GM19324 (cell line): ENCODE measurements around the gene TMEM196.

Experiments
- ATAC-seq: cut with Tn5 transposase; IDR thresholded peaks from one replicate; pipeline ENCODE4 v1.9.1; 2021; ENCODE audit warnings: mild to moderate bottlenecking, moderate library complexity; ENCODE audit not compliant: unreplicated experiment, low FRiP score

Gene TMEM196

DNA sequence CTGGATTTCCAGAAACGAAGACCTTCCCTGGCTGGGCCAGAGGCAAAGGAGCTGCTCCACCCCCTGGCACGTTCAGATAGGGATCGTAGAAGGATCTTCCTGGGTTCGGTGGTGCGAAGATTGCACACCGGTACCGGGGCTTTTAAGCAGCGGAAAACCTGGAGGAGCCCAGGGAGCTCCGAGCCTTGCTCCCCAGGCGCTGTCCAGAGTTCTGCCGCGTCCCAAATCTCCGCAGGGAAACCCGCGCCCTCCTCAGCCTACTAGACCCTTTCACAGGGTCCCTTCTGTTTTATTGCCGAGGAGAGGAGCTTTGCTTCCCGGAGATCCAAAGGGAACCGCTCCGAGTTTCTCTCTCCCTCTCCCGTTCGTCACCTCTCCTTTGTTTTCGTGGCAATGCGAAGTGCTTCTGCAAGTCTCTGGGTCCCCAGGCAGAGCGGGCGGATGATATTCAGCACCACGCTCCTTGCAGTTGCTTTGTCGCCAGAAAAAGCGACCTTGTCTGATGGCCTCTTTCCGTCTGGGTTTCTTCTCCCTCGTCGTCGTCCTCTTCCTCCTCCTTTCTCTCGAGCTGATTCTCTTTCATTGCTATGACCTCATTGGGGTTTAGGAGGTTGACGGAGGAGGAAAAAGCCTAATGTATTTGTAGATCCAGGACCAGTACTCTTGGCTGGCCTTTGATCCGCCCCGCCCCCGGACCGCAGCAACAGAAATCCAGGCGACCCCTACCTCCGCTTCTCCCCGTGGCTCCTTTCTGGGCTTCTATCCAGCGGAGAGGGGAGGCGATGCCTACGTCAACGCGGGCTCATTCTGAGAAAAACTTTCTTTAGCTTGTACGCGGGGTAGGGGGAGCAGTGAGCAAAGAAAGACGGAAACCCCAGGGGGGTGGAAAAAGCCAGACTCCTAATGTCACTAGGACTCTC, at the start of gene TMEM196:
Gene TMEM196 (minus strand): TSS at position 777 of the 920 bp plus-strand sequence. CDS start 921 bp downstream, outside the sequence.
- ATAC-seq, result no peak

DNA sequence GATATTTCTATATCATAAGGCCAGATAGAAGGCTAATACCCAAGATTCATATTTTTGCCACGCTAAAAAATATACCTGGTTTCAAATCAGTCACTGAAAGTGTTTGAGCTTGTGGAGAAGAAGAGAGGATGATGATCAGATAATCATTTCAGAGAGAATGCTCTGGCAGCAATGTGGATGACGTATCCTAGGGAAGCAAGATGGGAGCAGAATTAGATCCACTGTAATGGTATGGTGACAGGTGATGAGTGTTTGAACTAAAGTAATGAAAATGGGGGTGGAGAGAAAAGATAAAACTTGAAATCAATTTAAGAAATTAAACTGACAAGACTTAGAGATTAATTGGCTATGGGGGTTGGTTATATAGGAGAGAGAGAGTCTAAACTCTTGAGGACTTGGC, 42.7 kb upstream of the TMEM196 start:
- ATAC-seq, result no peak

DNA sequence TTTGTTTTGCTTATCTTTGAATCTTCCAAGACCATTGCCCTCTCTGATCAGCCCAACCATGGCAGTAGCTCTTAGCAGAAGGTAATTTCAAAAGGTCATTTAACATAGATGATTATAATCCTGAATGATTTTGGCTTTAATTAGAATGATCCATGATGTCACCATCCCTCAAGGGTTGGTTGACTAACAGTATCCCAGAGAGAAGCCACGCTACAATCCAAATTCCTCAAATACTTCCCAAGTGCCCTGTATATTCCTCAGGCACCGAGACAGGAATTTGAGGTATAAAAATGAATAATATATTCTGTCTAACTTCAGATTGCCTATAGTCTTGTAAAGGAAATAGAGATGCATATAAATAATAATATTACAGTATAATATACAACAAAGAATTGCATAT, 42.1 kb upstream of the TMEM196 start:
- no peak for ATAC-seq

- no peak for ATAC-seq
Measured at GRCh38 chr7:19814776-19815175, 41.4 kb upstream of the TMEM196 start.

DNA sequence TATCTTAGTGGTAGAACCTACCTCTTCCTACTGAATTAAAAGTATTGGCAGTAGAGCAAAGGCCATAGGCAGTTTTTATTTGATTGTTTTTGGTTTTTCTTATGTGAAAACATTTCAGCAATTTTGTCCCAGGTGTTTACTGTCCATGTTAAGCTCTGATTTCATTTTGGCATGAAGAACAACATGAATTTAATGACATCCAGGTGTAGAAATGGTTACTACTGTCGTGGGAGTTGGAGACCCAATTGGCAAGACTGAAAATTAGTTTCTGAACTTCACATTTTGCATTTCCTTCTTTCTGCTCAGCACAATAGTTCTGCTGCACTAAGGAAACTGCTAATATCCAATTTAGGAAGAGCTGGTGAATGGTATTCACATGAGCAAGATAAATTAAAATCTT, 38.0 kb upstream of the TMEM196 start:
- ATAC-seq, result no peak

- no peak for ATAC-seq
Measured at GRCh38 chr7:19798986-19799385, 25.6 kb upstream of the TMEM196 start.

DNA sequence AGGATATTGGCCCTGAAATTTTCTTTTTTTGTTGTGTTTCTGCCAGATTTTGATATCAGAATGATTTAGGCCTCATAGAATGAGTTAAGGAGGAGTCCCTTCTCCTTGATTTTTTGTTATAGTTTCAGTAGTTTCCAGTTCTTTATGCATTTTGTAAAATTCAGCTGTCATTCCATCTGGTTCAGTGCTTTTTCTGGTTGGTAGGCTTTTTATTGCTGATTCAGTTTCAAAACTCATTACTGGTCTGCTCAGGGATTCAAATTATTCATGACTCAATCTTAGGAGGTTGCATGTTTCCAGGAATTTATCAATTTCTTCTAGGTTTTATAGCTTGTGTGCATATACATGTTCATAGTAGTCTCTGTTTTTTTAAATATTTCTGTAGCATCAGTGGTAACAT, 10.1 kb upstream of the TMEM196 start:
- ATAC-seq, result no peak

GRCh38 chr7:19776981-19777380, 3.6 kb upstream of the TMEM196 start:
- no peak for ATAC-seq

DNA sequence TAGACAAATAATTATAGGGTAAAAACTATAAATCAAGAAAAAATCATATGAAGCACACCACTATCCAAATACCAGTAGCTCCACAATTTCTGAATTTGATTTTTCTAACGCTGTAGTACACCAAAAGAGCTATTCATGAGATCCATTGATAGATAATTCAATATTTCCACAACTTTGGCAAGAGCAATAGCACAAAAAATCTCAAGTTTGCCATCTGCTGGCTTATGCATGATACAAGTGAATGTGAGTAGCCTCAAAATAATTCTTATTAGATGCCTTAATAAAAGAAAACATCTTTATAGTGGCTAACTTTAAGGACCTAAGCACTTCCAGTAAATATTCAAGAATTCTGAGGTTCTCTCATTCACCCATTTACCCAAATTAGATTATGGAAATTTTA, 2.2 kb upstream of the TMEM196 start:
- ATAC-seq, result no peak

DNA sequence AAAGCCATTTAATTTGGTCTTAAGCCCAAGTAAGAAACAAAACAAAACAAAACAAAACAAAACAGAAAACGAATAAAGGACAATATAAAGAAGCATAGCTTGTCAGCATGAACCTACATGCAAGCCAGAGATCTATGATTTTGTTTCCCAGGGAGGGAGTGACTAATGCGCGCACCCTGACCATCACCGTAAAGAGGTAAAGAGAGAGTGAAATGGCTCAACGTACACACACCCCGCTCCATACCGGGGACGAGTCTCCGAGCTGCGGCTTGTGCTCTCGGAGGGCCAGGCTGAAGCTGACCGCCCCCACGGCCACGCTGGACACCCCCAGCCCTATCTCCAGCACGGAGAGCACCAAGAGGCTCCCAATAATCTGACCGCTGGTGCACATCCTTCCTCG, 1.1 kb downstream of the TMEM196 start:
- ATAC-seq, result no peak

- no peak for ATAC-seq
Measured at GRCh38 chr7:19762631-19763030, 10.8 kb downstream of the TMEM196 start.

DNA sequence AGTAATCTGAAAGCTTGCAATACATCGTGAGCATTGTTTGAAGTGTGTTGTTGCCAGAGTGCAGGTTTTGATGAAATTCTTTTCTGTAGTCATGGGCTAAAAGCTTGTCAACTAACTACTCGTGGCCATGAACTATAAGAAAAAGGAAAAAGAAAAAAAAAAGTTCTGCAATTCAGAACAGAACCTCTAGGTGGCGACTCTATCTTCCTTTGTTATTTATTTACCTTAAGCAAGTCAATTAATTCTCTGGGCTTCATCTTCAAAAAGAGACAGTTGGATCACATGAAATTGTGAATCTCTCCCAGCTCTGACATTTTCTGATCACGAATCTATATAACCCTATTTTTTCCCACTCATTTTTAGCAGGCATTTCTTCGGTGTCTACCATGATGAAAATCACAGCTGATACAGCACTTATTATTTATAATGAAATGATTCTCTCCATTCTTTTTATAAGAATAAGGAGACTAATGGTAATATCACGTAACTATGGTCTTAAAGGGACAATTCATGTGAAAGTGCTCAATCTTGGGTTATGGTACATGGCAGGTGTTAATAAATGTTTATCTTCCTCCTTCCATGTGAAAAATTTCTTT, 18.8 kb downstream of the TMEM196 start:
- ATAC-seq, result no peak

- ATAC-seq, result no peak
Measured at GRCh38 chr7:19752020-19752419, 21.4 kb downstream of the TMEM196 start.

DNA sequence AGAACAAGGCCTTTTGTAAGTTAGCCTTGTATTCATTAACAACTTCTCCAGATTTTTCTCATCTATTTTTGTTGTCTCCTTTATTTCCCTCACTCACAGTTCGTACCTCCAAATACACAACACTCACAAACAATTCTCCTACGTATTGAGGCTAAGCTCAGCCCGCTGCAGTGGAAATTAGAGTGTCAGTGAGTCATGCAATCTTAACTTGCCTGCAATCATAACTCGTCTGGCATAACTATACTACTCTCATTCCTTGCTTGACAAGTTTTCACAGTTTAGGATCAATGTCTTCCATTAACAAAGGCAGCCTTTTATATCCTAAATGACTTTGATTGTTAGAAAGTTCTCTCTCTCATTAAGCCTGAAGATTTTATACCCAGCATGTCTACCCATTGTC, 23.8 kb downstream of the TMEM196 start:
- no peak for ATAC-seq

DNA sequence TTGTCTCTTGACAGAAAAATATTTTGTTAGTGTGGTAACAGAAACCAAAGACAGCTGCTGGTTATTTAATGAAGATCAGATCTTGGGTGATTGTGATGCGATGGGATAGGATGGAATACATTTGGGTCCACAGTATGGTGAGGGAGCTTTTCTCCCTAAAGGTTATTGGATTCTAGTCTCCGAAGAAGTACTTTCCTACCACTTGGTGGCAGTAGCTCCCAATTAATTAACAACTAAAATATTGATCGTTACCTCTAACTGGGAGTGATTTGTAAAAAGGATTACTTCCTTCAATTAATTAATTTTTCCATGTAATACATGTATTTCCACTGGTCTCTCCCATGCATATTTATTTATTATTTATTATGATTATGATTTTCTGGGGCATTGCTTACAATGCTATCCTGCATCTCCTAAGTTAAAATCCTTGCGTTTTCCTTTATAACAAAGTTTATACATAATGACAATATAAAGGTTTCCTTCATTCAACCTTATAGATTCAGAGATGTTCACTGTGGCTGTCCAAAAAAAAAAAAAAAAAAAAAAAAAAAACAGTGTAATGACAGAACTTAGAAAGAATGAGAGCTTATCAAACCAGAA, 25.6 kb downstream of the TMEM196 start:
- ATAC-seq, result no peak

DNA sequence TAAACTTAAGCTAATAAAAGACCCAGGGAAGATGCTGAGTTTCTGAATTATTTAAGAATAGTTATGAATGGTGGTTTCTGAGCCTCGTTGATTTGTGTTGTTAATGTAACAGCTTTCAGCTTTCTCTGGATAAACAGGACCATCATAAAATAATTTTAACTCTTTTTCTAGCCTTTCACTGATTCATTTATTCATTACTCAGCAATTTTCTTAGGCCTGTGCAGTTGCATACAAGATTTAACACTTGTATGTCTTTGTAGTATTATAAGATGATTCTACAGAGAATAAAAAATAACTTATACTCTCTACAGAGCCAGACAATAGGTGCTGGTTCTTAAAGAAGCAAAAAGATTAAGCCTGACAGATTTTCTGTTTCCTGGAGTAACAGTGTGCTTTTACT, 29.3 kb downstream of the TMEM196 start:
- no peak for ATAC-seq

- ATAC-seq, result no peak
Measured at GRCh38 chr7:19728716-19729115, 44.7 kb downstream of the TMEM196 start.

- no peak for ATAC-seq
Measured at GRCh38 chr7:19725770-19726169, 47.6 kb downstream of the TMEM196 start.

- ATAC-seq, result no peak
Measured at GRCh38 chr7:19715499-19715898, 57.9 kb downstream of the TMEM196 start.

DNA sequence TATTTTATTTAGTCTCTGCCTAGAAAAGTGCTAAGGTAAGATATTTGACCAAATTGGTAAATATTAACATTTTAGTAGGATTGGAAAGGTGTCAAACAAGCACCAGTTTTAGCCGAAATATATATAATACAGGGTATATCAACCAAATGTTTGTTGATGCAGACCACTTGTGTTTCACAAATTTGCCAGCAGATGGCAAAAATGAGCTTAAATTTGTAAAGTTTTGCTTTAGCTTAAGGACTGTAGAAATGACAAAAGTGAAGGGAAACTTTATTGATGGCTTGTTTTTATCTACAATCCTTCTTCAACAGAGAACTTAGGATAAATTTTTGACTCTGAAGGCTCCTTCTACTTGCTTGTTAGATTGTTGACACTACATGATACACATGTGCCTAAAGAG, 59.7 kb downstream of the TMEM196 start:
- ATAC-seq, result no peak

- ATAC-seq, result no peak
Measured at GRCh38 chr7:19709249-19709578, 64.2 kb downstream of the TMEM196 start.
